ENCODE measurements around the gene GOLGA2.
"Not testable (repeated sequence)": the region's sequence is repeated elsewhere in the genome, so short reads cannot be mapped to it uniquely, and the experiment has no call there.

GOLGA2 gene

DNA sequence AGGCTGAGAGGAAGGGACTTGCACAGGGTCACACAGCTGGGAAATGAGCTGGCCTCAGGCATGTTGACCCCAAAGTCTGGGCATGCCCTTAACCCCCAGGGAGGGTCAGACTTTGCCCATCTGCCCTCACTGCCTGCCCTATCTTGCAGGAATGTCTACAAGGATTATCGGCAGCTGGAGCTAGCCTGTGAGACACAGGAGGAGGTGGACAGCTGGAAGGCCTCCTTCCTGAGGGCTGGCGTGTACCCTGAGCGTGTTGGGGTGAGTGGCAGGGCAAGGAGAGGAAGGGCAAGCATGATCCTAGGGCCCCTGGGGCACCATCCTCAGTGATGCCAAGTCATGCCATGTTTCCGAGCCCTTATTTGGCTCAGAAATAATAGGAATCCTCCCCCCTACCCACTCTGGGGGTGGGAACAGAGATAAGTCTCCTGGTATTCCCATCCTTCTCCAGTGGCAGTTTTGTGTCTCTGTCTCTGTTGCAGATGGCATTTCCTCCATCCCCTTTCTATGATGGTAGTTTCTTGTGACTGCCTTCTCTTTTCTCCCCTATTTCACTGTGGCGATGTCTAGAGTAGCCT, 28.5 kb downstream of the GOLGA2 start:
- DNase-seq: no peak

DNA sequence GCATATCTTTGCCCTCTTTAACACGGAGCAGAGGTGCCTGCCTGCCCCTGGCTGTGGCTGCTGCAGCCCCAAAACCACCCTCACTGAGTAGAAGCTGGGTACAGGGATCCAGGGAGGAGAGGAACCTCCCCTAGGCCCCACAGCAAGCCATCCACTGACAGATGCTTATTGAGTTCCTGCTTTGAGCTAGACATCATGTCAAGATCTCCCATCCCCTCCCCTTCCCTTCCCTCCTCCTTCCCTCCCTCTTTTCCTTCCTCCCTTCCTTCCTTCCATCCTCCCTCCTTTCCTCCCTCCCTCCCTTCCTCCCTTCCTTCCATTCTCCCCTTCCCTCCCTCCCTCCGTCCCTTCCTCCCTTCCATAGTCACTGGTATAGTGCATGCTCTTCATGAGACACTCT, 29.3 kb downstream of the GOLGA2 start:
- in situ Hi-C loops (cut with HindIII; ENCODE audit: low pct_ligation_motif_present, low pct_unique_long_range_greater_than_20kb, low sequenced_read_pairs): no loop called here
- DNase-seq: no peak

More for the DNA sequence above, 28.5 kb downstream of the GOLGA2 start:
- in situ Hi-C loops (cut with HindIII; ENCODE audit: low pct_ligation_motif_present, low pct_unique_long_range_greater_than_20kb, low sequenced_read_pairs): no loop called here

DNA sequence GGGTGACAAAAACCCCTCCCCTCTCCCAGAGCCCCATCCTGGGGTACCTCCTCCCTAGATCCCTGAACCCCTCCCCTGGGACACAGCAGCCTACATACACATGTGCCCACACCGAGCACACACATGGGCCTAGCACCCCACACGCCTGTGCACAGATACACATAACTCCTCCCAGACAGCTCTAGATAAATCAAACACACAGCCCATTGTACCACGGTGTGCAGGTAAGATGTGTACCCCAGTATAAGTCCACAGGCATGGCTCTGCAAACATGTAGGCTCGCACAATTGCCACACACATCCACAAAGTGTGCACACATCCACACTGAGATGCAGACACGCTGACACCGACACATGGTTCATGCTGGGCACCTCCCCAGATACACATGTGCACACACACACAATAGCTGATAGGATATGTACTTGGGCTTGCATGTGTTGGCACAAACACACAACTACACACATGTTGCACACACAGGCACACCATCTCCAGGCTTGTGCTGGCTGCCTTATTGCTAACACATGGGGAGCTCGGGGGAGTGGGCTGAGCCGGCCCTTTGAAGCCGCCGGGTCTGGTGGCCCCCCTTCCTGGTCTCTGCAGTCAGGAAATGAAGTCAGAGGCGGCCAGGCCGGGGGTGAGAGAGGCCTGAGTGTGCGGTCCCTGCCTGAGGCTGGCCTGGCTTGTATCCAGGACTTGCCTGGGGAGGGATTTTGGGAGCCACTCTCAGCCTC, 30.2 kb downstream of the GOLGA2 start:
- DNase-seq: no peak
- in situ Hi-C loops (cut with HindIII; ENCODE audit: low pct_ligation_motif_present, low pct_unique_long_range_greater_than_20kb, low sequenced_read_pairs): no loop called here

DNA sequence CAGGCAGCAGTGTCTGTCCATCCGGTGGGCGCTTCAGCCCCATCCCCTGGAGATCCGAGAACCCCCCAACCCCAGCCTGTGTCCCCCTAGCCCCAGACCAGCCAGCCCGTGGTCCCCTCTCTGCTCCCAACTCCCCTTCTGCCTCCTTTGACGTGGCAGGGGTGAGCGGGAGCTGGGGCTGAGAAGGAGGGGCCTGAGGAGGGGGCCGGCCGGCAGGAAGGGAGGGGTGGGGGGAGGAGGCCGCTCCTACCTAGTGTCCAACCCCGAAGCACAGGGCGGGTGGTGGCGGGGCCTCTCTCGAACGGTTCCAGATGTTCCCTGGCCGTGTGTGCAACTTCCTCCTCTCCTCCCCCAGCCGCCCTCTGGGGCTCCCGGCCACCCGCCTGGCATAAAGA, 31.0 kb downstream of the GOLGA2 start:
- in situ Hi-C loops (cut with HindIII; ENCODE audit: low pct_ligation_motif_present, low pct_unique_long_range_greater_than_20kb, low sequenced_read_pairs): no loop called here
- no peak for DNase-seq

DNA sequence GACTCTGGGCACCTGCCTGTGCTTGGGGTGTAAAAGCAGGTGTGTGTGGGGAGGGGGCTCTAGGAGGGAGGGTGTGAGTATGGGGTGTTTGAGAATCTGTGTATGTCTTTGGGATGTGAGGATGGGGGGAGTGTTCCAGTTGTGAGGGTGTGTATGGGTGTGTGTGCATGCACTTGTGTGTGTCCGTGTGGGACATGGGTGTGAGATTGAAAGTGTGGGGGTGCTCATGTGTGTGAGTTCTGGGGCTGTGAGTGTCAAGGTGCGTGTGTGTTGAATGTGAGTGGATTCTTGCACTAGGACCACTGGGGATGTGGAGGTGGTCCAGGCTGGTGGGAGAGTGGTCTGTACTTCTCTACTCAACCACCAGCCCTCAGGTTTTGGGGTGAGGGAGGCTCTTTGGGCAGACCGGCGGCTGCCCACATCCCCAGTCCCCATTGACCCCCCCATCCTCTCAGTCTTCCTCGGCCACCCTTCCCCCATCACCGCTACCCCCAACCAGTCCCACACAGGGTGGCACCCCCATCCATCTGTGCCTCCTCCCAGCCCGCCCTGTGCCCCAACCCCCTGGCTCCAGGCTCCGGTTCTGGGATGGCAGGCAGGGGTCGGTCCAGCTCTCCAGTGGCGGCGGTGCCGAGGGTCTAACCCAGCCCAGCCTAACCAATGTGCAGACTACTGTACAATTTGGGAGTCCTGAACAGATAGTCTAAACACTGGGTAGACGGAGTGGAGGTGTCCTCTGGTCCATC, 31.5 kb downstream of the GOLGA2 start:
- no peak for DNase-seq
- in situ Hi-C loops (cut with HindIII; ENCODE audit: low pct_ligation_motif_present, low pct_unique_long_range_greater_than_20kb, low sequenced_read_pairs): no loop called here

DNA sequence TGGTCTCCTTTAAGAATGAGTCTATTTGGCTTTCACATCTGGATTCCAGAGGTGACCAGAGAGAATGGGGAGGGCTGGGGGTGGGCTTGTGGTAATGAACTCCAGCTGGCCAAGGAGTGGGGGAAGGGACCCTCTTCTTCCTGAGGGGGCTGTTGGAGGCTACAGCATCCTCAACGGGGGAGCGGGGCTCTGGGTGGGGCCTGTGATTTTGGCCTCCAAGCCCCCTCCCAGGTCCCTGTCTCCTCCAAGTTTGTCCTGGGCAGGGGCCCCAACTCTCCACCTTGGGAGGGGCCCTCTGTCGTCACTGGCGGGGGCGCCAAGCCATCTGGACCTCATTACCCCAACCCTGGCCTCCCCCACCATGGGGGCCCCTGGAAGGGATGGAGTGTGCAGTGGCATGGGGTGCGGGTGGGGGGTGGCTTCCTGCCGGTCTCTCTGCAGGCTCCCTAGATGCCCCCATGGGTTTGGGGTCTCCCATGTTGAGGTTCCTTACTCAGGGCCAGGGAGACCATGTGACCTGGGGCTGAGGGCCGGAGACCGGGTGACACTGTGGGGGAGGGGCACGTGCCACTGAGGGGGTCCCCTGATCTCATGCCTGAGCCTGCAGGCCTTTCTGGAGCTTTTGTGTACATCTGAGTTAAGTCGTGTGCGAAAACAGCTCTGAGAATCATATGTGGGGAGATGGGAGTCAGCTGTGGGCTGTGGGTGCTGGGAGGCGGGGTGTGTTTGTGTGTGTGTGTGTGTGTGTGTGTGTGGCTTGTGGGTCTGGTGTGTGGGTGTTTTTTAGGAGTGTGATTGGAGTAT, 32.4 kb downstream of the GOLGA2 start:
- DNase-seq: no peak
- in situ Hi-C loops (cut with HindIII; ENCODE audit: low pct_ligation_motif_present, low pct_unique_long_range_greater_than_20kb, low sequenced_read_pairs): no loop called here

DNA sequence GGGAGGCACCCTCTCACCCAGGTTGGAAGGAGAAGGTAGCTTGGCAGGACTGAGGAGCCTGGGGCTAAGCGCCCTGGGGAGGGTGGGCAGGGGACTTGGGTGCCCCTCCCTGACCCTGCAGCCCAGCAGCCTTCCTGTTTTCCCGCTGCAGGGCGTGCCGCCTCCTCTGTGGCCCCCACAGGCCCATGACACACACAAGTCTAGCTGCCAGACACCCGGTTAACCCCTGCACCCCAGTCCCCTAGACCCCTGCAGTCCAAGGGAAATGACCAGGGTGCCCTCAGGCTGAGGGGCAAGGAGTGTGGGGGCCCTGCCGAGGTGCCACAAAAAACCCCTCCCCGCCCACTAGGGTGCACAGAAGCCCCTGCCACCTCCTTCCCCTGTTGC, 33.0 kb downstream of the GOLGA2 start:
- in situ Hi-C loops (cut with HindIII; ENCODE audit: low pct_ligation_motif_present, low pct_unique_long_range_greater_than_20kb, low sequenced_read_pairs): no loop called here
- DNase-seq: no peak

DNA sequence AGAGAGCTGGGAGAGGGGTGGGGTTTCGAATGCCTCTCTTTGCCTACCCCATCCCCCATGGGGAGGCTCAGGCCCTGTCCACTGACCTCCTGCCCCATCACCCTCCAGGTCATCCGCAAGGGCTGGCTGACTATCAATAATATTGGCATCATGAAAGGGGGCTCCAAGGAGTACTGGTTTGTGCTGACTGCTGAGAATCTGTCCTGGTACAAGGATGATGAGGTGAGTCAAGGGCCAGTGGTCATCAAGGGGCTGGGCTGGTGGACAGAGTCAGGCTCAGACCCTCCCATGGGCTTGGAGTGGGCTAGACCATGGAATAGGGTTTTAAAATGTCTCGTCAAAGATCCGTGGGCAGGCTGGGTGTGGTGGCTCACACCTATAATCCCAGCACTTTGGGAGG, 33.7 kb downstream of the GOLGA2 start:
- no peak for DNase-seq
- in situ Hi-C loops (cut with HindIII; ENCODE audit: low pct_ligation_motif_present, low pct_unique_long_range_greater_than_20kb, low sequenced_read_pairs): no loop called here

DNA sequence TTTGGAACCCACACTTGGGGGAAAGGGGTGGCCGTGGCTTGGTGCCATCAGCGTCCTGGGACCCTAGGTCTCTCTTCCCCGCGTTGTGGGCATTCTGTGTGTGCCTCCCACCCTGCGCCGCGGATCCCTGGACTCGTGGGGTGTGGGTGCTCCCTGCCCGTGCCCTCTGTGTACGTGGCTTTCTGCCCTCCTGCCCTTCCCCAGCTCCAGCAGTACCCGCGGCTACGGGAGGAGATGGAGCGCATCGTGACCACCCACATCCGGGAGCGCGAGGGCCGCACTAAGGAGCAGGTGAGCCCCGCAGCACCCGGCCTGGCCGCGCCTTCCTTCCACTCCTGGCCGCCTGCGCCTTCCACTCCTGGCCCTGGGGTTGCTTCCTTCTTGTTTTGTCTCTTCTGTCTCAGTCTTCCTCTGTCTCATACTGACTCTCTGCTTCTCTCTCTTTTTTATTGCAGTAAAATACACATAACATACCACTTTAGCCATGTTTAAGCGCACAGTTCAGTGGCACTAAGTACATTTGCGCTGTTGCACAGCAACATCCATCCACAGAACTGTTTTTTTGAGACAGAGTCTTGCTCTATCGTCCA, 41.9 kb downstream of the GOLGA2 start:
- in situ Hi-C loops (cut with HindIII; ENCODE audit: low pct_ligation_motif_present, low pct_unique_long_range_greater_than_20kb, low sequenced_read_pairs): no loop called here
- DNase-seq: no peak

DNA sequence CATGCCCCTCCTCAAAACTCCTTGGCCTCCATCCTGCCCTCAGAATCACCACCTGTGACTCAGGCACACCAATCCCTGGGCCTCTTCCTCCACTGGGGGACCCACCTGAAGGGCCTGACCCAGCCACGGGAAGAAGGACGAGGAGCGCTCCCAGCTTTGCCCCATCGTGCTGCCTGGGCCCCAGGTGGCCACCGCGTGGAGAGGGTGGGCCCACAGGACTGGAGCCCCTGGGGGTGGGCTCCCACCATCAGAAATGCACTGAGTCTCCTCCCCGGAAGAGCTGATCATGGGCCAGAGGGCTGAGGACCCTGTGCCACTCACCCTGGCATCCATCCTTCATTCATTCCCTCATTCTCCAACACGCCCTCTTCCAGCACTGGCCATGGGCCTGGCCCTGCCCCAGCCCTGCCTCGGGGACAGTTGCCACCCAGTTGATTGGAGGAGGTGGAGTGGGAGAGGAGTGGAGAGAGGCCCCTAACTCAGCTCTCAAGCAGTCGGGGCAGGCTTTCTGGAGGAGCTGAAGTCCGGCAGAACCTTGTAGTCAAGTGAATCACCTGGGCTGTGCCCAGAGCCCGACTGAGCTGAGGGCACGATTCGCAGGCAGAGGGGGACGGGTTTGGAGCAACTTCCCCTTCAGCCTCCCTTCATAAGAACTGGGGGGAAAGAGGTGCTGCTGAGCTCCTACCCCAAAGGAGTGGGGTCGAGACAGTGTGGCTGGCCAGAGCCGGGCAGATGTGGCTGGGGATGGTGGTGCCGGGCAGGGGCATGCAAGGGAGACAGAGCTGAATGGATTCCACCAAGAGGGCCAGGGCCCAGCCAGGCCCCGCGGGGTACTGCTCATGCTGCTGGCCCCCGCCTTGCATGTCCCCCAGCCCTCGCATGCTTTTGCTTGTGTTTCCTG, 43.0 kb downstream of the GOLGA2 start:
- DNase-seq: no peak
- in situ Hi-C loops (cut with HindIII; ENCODE audit: low pct_ligation_motif_present, low pct_unique_long_range_greater_than_20kb, low sequenced_read_pairs): no loop called here

DNA sequence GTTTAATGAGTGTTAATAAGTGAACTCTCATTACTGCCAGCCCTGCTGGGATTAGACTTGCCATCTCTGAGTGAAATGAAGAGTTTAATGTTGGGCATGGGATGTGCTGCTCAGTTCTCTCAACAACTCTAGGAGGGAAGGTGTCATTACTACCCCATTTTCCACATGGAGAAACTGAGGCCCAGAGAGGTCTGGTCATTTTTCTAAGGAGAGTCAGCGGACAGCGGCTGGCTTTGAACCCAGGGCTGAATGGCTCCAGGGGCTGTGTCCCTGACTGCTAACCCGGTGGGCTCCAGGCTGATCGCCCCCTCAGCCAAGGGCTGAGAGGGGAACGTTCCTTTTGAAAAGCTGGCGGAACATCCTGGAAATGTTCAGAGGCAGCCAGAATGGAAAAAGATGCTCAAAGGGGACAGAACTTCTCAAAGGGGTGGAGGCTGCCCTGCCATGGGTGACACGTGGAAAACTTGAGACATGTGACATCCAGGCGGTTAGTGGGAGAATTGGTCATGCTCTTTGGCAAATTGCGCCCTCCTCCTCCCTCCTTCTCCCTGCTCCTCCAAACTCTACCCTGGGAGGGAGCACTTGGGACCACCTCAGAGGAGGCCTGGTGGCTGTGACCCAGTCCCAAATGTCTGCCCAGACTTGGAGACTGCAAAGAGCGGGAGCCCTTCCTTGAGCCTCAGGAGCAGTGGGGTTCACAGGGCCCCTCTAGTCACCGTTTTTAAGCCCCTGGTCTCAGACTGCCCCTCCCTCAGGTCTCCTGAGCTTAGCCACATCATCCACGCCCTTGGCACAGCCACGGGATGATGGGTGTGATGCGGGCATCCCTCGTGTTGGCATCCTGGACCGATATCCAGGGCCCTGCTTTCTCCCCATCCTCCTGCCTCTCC, 43.9 kb downstream of the GOLGA2 start:
- DNase-seq: no peak

DNA sequence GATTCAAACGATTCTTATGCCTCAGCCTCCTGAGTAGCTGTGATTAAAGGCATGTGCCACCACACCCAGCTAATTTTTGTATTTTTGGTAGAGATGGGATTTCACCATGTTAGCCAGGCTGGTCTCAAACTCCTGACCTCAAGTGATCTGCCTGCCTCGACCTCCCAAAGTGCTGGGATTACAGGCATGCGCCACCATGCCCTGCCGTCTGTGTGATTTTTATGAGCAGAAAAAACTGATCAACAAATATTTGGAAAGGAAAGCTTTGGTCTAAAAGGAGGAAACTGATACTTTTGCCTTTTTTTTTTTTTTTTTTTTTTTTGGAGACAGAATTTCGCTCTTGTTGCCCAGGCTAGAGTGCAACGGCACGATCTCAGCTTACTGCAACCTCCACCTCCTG, 44.9 kb downstream of the GOLGA2 start:
- in situ Hi-C loops (cut with HindIII; ENCODE audit: low pct_ligation_motif_present, low pct_unique_long_range_greater_than_20kb, low sequenced_read_pairs); DNase-seq: not testable (repeated sequence)

More for the DNA sequence above, 43.9 kb downstream of the GOLGA2 start:
- in situ Hi-C loops (cut with HindIII; ENCODE audit: low pct_ligation_motif_present, low pct_unique_long_range_greater_than_20kb, low sequenced_read_pairs): no loop called here

DNA sequence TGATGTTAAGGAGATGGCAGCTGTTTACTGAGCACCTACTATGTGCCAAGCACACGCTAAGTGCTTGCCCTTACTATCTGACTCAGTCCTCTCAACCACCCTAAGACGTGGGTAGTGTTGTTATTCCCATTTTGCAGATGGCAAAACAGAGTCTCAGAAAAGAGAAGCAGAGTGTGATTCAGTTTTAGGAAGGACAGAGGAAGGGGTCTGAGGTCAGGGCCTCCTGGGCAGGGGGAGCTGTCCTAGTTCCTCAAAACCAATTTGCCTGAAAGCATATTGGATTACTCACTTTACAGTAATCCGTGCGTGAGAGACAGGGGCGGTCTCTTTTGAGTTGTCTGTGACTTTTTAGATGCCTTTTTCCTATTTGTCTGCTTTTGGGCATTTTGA, 49.4 kb downstream of the GOLGA2 start:
- in situ Hi-C loops (cut with HindIII; ENCODE audit: low pct_ligation_motif_present, low pct_unique_long_range_greater_than_20kb, low sequenced_read_pairs): no loop called here
- no peak for DNase-seq

DNA sequence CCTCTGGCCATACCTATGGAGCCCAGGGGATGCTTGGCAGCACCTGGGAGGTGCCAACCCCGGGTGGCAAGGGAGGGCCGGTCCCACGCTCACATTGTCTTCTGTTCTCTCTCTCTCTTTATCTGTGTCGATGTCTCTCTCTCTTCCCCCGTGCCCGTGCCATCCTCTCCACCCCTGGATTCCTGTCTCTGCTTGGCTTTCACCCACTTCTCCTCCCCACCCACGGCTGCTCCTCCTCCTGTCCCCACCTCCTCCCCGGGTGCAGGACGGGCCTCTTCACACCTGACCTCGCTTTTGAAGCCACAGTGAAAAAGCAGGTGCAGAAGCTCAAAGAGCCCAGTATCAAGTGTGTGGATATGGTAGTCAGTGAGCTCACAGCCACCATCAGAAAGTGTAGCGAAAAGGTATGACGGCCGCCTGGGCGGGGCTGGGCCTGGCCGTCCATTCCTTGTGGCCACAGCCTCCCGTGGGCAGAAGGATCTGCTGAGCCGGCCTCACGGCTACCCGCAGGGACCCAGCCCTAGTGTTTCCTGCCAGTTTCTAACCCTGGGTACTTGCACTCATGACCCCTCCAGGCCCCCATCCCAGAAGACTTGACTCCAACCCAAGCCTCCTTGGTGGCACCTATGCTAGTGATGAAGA, 49.9 kb downstream of the GOLGA2 start:
- DNase-seq: no peak
- in situ Hi-C loops (cut with HindIII; ENCODE audit: low pct_ligation_motif_present, low pct_unique_long_range_greater_than_20kb, low sequenced_read_pairs): no loop called here

DNA sequence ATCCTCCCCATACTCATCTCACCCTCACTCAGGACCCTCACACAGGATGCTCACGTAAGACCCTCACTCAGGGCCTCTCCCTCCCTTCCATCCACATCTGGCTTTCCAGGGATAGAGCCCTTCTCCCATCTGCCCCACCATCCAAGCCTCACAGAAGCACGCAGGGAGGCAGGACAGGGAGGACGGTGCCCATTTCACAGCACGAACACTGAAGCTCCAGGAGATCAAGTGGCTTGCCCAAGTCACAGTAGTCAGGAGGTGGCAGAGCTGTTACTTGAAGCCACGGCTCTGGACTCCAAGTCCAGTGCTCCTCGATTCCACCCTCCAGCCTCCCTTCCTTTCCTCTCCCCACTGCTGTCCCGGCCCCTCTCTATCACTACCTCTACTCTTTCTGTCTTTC, 50.9 kb downstream of the GOLGA2 start:
- in situ Hi-C loops (cut with HindIII; ENCODE audit: low pct_ligation_motif_present, low pct_unique_long_range_greater_than_20kb, low sequenced_read_pairs): no loop called here
- DNase-seq: no peak

DNA sequence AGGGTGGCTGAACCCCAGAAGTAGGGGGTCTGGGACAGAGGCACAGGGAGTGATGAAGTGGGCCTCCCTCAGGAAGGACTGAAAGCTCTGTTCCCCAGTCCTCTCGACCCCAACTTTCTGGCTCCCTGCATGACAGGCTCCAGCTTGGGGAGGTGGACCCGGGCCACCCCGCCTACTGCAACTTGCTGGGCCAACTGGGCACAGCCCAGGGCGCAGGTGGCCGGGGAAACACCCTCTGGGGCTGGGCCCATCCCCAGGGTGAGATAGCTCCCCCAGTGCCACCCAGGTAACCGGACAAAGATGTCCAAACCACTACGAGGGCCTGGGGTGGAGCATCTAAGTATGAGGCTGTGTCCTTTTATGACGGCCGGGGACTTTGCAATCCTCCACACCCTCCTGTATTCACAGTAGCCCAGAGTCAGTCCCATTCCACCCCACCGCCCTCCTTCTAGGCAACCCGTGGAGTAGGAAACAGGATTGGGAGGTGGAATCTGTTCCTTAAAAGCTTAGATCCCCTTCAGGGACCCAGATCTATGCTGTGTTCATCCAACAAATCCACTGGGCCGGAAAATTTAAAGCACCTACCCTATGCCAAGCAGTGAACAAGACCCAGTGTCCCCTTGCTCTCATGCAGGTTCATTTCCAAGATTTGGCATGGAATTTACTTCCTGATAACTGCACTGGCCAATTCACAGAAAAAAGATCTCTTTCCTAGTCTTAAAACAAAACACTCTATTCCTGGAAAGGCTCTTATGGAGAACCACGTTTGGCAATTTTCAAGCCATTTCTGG, 52.7 kb downstream of the GOLGA2 start:
- no peak for DNase-seq
- in situ Hi-C loops (cut with HindIII; ENCODE audit: low pct_ligation_motif_present, low pct_unique_long_range_greater_than_20kb, low sequenced_read_pairs): no loop called here
